Measurements from ENCODE around the gene FBXW8.

GRCh38 chr12:116910280-116910644, 488 bp upstream of the FBXW8 start:
- TF ChIP-seq CTCF (IDR thresholded peaks at IDR 0.05; ENCODE audit: low read depth, low read length, poor library complexity, severe bottlenecking): no peak
- no peak for TF ChIP-seq EZH2phosphoT487 (IDR thresholded peaks at IDR 0.05; ENCODE audit: borderline replicate concordance, low read length)
